ENCODE results near the gene TBL1X.

TBL1X gene

GRCh38 chrX:9785944-9786797 lies 321.3 kb downstream of the TBL1X start, which contains the start of gene SHROOM2:
Gene SHROOM2 (plus strand): TSS chrX:9786429. CDS start chrX:9786546, 117 bp downstream.
- peak within 1 kb of the TSS; percentile 49 for H3K4me3 ChIP-seq (ENCODE audit: low read depth, low read length)
- no peak for TF ChIP-seq CTCF (IDR thresholded peaks at IDR 0.05; ENCODE audit: low read depth, low read length)

GRCh38 chrX:9786798-9787635 lies 322.2 kb downstream of the TBL1X start:
- TF ChIP-seq CTCF (IDR thresholded peaks at IDR 0.05; ENCODE audit: low read depth, low read length), result no peak
- H3K4me3 ChIP-seq (ENCODE audit: low read depth, low read length), result peak overlapping the region; percentile 49

GRCh38 chrX:9788911-9789310 lies 324.1 kb downstream of the TBL1X start:
- no peak overlapping the region for H3K4me3 ChIP-seq (ENCODE audit: low read depth, low read length)

DNA sequence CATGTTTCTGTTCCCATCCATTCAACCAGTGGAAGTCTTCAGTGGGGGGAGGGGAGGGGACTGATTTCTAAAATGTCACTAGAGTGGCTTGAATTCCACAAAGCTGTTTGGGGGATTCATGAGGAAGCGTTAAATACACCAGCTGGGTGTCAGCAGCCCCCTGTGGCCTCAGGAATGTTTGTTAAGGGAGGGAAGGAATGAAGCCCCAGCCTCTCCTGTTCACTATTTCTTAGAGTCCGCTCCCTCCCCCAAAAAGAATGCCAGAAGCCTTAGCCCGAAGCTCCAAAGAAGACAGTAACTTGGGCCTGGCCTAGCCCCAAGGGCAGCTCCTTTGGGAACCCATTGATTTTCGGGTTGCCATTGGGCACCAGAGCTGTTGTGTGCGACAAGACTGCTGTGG lies 324.7 kb downstream of the TBL1X start:
- no peak overlapping the region for H3K4me3 ChIP-seq (ENCODE audit: low read depth, low read length)
- TF ChIP-seq CTCF (IDR thresholded peaks at IDR 0.05; ENCODE audit: low read depth, low read length), result no peak

More at GRCh38 chrX:9788911-9789310, 324.1 kb downstream of the TBL1X start:
- TF ChIP-seq CTCF (IDR thresholded peaks at IDR 0.05; ENCODE audit: low read depth, low read length), result no peak

All from WI38 (cell line).